Mesodermal cell (in vitro differentiated cells): Measurements from ENCODE around the gene TXNRD2.
"Not testable (repeated sequence)": the region's sequence is repeated elsewhere in the genome, so short reads cannot be mapped to it uniquely, and the experiment has no call there.

Experiments used
- H3K27ac ChIP-seq: 2 replicates; pipeline ENCODE4 v1.7.0; 2013; ENCODE audit warnings: mild to moderate bottlenecking, low read depth, low read length, moderate library complexity; ENCODE audit not compliant: severe bottlenecking
- H3K36me3 ChIP-seq: 2 replicates; pipeline ENCODE4 v1.7.1; 2013; ENCODE audit warnings: mild to moderate bottlenecking, low read length, moderate library complexity; ENCODE audit not compliant: control insufficient read depth, insufficient read depth
- H3K4me1 ChIP-seq: one replicate; pipeline ENCODE4 v1.7.1; 2013; ENCODE audit warnings: mild to moderate bottlenecking, low read length; ENCODE audit not compliant: insufficient read depth, control insufficient read depth, poor library complexity, severe bottlenecking
- H3K4me3 ChIP-seq: 2 replicates; pipeline ENCODE4 v1.7.0; 2013; ENCODE audit warnings: low read length, control low read depth, mild to moderate bottlenecking; ENCODE audit not compliant: insufficient read depth, poor library complexity, severe bottlenecking; ENCODE audit errors: extremely low read depth
- H3K9me3 ChIP-seq: 2 replicates; pipeline ENCODE4 v1.7.1; 2013; ENCODE audit warnings: mild to moderate bottlenecking, low read length, moderate library complexity; ENCODE audit not compliant: control insufficient read depth
- WGBS, 2 experiments: methylation state at CpG; one replicate each; pipeline ENCODE4 v1.1.5; 2013; ENCODE audit warnings: missing lambda C conversion rate in 2 of 2; ENCODE audit not compliant: insufficient coverage in 2 of 2; 5-methylcytosine and 5-hydroxymethylcytosine counted together

TXNRD2 gene

DNA sequence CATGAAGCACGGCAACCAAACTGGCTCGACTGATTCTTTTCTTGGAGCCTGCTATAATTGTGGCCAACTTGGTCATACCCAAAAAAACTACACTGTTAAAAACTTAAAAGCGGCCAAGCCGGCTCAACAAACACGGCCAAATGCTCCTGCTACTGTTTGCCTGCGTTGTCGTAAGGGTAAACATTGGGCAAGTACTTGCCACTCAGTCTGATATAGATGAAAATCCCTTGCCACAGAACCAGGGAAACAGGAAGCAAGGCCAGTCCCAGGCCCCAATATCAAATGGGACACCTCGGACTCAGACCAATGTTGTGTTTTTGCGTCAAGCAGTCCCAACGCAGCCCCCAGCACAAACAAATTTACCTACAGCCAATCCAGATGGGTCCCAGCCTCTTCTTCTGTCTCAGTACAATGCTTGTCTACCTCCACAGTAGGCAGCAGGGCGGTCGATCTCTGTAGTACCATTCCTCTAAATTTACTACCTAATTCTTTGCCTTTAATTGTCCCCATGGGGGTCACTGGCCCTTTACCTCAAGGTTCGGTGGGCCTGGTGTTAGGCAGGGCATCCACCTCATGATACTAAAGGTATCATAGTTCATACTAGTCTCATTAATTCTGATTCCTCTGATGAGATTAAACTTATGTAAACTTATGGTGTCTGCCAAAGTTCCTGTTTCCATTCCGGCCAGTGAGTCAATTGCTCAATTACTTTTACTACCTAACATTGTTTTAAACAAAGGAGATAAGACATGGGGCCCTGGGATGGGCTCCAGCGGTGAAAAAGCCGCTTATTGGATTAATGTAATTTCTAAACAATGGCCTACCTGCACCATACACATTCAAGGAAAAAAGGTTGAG is 3.8 kb downstream of the TXNRD2 start:
- 93% methylated on average over 13 of the region's 16 CpGs for WGBS, 2 experiments
- peaks cover 9% of the 10 kb centered on the region for H3K36me3 ChIP-seq
- H3K4me3 ChIP-seq: no peak overlapping the region
- H3K27ac ChIP-seq: no peak overlapping the region
- peaks cover 23% of the 10 kb centered on the region for H3K9me3 ChIP-seq
- H3K4me1 ChIP-seq: peaks cover 7% of the 10 kb centered on the region

DNA sequence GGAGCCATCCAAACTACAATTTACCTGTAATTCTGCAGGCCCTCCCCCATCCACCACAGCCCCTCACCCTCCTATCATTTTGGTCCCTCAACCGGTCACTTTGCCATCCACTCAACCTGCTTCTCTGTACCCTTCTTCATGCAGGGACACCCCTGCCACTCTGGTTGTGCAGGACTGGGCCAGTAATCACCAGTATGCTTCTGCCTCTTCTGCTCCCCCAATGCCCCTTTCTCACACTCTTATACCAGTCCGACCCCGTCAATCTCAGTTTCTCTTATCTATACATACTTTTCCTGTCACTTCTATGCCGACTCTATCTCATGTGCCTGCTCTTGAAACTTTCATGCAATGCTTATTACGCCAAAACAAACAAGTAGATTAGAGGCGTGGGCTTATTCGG is 5.1 kb downstream of the TXNRD2 start:
- H3K36me3 ChIP-seq: peaks cover 9% of the 10 kb centered on the region
- peaks cover 23% of the 10 kb centered on the region for H3K9me3 ChIP-seq
- no peaks in the 10 kb centered on the region for H3K4me1 ChIP-seq
- H3K27ac ChIP-seq: no peak overlapping the region
- 97 to 99% methylated on average over 7 of the region's 7 CpGs for WGBS, 2 experiments
- no peak overlapping the region for H3K4me3 ChIP-seq

- H3K4me3 ChIP-seq, H3K4me1 ChIP-seq, H3K36me3 ChIP-seq, H3K27ac ChIP-seq: not testable (repeated sequence)
- WGBS, 2 experiments: 98 to 99% methylated on average over 8 to 10 of the region's 11 CpGs
- peaks cover 23% of the 10 kb centered on the region for H3K9me3 ChIP-seq
Measured at GRCh38 chr22:19935123-19935718, 6.4 kb downstream of the TXNRD2 start.

- Histone ChIP-seq H3K4me3 (no peak overlapping the region), H3K27ac (no peak overlapping the region), H3K4me1 (no peaks in the 10 kb centered on the region), H3K36me3 (peaks cover 9% of the 10 kb centered on the region), H3K9me3 (peaks cover 23% of the 10 kb centered on the region)
- WGBS, 2 experiments: 82 to 85% methylated on average over 7 to 8 of the region's 9 CpGs
Measured at GRCh38 chr22:19933341-19934241, 8.0 kb downstream of the TXNRD2 start.

DNA sequence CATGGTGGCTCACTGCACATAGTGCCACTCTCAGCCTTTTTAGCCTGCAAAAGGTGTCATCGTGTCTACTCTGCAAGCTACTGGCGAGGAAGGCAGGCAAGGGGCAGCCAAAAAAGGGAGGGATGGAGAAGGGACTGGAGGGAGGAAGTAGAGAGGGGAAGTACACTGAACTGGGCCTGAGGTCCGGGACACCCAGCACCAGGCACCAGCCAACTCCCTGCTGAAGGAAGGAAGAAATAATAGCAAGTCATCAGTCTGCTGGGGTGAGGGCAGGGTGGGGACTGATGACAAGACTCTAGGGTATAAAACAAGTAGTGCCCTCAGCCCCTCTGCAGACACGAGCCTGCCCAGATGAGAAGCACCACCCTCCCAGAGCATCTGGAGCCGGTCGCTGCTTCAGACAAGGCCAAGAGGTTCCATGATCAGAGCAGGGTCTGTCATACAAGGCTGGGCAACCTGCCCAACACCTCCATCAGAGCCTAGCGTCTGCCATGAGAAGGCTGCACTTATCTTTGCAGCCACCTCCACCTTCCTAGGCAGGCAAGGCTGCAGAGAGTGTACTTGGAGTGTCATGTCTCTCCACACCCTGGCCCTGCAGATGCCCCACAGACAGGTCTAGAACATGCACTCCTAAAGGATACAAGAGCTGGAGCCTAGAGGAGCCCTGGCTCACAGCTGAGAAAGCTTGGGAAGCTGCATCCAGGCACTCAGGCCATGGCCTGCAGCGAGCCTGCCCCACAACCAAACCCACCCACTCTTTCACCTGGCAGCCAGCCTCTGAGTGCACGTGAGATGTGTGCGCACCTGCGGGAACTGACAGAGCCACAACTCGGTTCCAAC is 9.0 kb downstream of the TXNRD2 start:
- Histone ChIP-seq H3K36me3 (peaks cover 8% of the 10 kb centered on the region), H3K4me1 (no peaks in the 10 kb centered on the region), H3K9me3 (peaks cover 19% of the 10 kb centered on the region), H3K27ac (no peak overlapping the region), H3K4me3 (no peak overlapping the region)
- 83 to 85% methylated on average over 9 of the region's 12 CpGs for WGBS, 2 experiments

GRCh38 chr22:19931514-19931913 is 10.1 kb downstream of the TXNRD2 start:
- Histone ChIP-seq H3K4me1 (no peaks in the 10 kb centered on the region), H3K9me3 (peaks cover 10% of the 10 kb centered on the region), H3K36me3 (peaks cover 4% of the 10 kb centered on the region), H3K4me3 (no peak overlapping the region), H3K27ac (no peak overlapping the region)
- 94 to 97% methylated on average over 5 to 6 of the region's 8 CpGs for WGBS, 2 experiments

DNA sequence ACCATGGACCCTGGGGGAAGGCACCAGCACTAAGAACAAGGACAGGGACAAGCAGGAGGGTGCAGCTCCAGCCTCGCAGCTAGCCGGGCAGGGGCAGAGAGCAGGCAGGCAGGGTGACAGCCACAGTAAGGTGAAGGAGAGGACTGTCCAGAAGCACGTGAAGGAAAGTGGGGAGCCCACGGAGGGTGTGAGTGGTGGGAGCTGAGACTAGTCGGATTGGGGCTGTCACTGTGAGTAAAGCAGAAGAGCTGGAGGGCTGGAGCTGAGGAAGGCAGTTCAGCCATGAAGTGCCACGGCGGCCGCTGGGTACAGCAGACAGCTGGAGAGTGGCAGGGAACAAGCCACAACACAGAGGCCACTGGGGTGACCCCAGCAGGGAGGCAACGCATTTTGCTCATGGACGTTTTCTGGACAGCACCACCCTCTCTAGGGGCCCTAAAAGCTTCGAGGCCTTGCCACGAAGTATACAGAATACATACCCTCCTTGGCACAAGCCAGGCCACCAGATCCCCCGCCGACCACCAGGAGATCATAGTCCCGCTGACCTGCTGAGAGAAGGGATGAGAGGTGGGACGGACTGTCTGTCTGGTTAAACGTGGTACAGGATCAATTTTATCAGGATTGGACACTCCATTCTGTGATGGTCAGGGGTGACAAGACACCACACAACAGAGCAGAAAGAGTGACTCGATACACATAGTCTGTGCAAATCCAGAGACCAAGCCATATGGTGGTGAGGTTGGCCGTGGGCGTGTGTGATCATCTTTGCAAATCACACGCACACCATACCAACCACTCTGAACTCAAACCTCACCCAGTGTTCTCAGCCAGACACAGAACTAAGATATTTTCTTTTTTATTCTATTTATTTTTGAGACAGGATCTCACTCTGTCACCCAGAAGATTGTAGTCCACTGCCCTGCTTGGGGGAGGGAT is 10.8 kb downstream of the TXNRD2 start:
- H3K4me3 ChIP-seq: no peak overlapping the region

DNA sequence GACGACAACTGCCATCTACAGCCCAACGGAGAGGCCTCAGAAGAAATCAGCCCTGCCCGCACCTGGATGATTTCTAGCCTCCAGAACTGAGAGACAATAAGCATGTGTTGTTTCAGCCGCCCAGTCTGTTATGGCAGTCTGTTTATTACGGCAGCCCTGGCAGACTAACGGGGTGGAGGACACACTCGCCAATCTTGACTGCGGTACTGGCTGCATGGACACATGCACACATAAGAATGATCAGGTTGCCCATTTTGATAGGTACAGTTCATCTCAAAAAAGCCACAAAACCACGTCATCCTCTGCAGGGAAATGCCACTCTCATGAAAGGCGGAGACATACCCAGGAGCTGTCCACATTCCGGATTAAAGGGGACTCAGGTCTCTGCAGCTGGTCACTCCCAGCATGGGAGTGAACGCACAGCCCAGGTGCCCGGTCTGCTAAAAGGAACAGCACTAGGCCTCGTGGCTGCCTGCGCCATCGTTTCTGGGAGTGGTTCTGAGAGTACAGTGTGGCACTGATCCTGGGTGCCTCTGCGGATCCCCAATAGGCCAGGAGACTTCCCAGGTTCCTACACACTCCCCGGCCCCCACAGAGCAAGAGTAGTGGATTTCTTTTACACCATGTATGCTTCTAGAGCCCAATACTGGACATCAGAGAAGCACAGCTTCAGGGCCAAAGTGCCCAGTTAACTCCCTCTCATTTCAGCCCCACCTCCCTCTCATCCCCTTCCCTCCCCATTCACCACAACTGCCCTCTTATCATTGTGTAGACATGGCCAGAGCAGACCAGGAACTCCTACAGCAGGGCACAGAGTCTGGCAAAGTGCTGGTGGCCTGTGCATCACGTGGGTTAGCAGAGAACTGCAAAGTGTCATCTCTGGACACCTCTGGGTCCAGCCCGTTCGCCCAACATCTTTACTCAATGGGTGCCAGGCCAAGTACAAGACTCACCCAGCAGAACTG is 11.8 kb downstream of the TXNRD2 start:
- Histone ChIP-seq H3K9me3 (no peaks in the 10 kb centered on the region), H3K4me1 (no peaks in the 10 kb centered on the region), H3K4me3 (no peak overlapping the region), H3K36me3 (no peaks in the 10 kb centered on the region), H3K27ac (no peak overlapping the region)
- WGBS, 2 experiments: 93 to 97% methylated on average over 21 of the region's 21 CpGs

More for the DNA sequence above, 10.8 kb downstream of the TXNRD2 start:
- no peaks in the 10 kb centered on the region for H3K4me1 ChIP-seq
- 95 to 96% methylated on average over 13 to 14 of the region's 21 CpGs for WGBS, 2 experiments
- H3K27ac ChIP-seq: no peak overlapping the region
- peaks cover 2% of the 10 kb centered on the region for H3K36me3 ChIP-seq
- peaks cover 3% of the 10 kb centered on the region for H3K9me3 ChIP-seq

- WGBS, 2 experiments: 96% methylated on average over 8 to 11 of the region's 11 CpGs
- Histone ChIP-seq H3K4me1 (no peaks in the 10 kb centered on the region), H3K9me3 (no peaks in the 10 kb centered on the region)
Measured at GRCh38 chr22:19928207-19928606, 13.4 kb downstream of the TXNRD2 start.

More at GRCh38 chr22:19928207-19928606, 13.4 kb downstream of the TXNRD2 start:
- Histone ChIP-seq H3K27ac (no peak overlapping the region), H3K4me3 (no peak overlapping the region), H3K36me3 (no peaks in the 10 kb centered on the region)
